Right cardiac atrium (tissue), 5 donors: ENCODE results near the gene C1GALT1. TPM values are rescaled to one million over a fixed set of nuclear protein-coding genes. Genes with fewer than 3 reads are reported as not detected.

Experiments used
- ATAC-seq, 2 donors: fragments of 200-7000 bp; cut with Tn5 transposase; one replicate each; pipeline versions ENCODE4 v1.8.0 to v1.9.1; 2020; ENCODE audit warnings: moderate library complexity in 2 of 2, mild to moderate bottlenecking in 1 of 2
- DNase-seq, 3 donors: peaks; one replicate each; pipeline ENCODE4 v3.0.0-alpha.2; 2020
- H3K27ac ChIP-seq: one replicate; pipeline ENCODE4 v1.5.1; 2013; ENCODE audit warnings: mild to moderate bottlenecking, low read length, control low read depth, moderate library complexity
- H3K27me3 ChIP-seq: one replicate; pipeline ENCODE4 v1.6.1; 2013; ENCODE audit not compliant: control insufficient read depth, insufficient read depth
- H3K4me1 ChIP-seq: one replicate; pipeline ENCODE4 v1.6.1; 2013; ENCODE audit warnings: low read length; ENCODE audit not compliant: control insufficient read depth, insufficient read depth
- H3K4me3 ChIP-seq: one replicate; pipeline ENCODE4 v1.5.1; 2013; ENCODE audit warnings: low read length, control low read depth
- H3K9me3 ChIP-seq: one replicate; pipeline ENCODE4 v1.6.1; 2013; ENCODE audit warnings: low read length; ENCODE audit not compliant: control insufficient read depth
- WGBS: extraction: QIAGEN DNeasy Blood & Tissue Kit; methylation state at CpG from one replicate; pipeline ENCODE4 v1.1.7; 2013; 5-methylcytosine and 5-hydroxymethylcytosine counted together
- intact Hi-C, 4 donors: fragments of 100-400 bp; cut with DNase I; formaldehyde crosslinking; loops; one replicate each; pipeline versions ENCODE4 v1.11.0 to v1.14.0; 2022 to 2023
- polyA plus RNA-seq: library from polyadenylated mRNA; stranded (reverse); fragments of 200-250 nt; gene quantifications from one replicate; pipeline ENCODE4 v1.2.3, GENCODE V29; 2013
- total RNA-seq, 4 donors: library from RNA; stranded (reverse); fragmentation: NEBNext Ultra II Directional; extraction: Animal tissue kit (Norgen Biotek cat#: 25700); gene quantifications; one replicate each; pipeline ENCODE4 v1.2.1, GENCODE V29; 2021
- donor health status: healthy with polysubstance abuse.
- donor health status: DM: no; HTN: yes; CAD: no.
- donor health status: DM: no; HTN: no; CAD: no.
- donor health status: DM: no; HTN: yes; CAD: no; lungs with severe emphysema.
- donor health status: DM: yes; HTN: yes; CAD: no.

C1GALT1 gene
- total and polyA plus RNA-seq, 5 donors = 5.2 to 23.3 (median 19.4) TPM

- no peak for ATAC-seq
- no peak overlapping the region for H3K4me3 ChIP-seq
- H3K9me3 ChIP-seq = no peaks in the 10 kb centered on the region
- no peaks in the 10 kb centered on the region for H3K4me1 ChIP-seq
- H3K27ac ChIP-seq = no peak overlapping the region
- DNase-seq = no peak
- no peaks in the 10 kb centered on the region for H3K27me3 ChIP-seq
- intact Hi-C loops = no loop called here
- WGBS = 81% methylated on average over 1 of the region's 1 CpG
Measured at GRCh38 chr7:7169296-7169695, 13.0 kb upstream of the C1GALT1 start.

- DNase-seq = no peak
- WGBS = 84% methylated on average over 6 of the region's 6 CpGs
- Histone ChIP-seq H3K9me3 (no peaks in the 10 kb centered on the region), H3K27ac (no peak overlapping the region), H3K4me1 (no peaks in the 10 kb centered on the region), H3K4me3 (no peak overlapping the region), H3K27me3 (no peaks in the 10 kb centered on the region)
- no peak for ATAC-seq
- intact Hi-C loops = no loop called here
Measured at GRCh38 chr7:7173956-7174632, 8.2 kb upstream of the C1GALT1 start.

GRCh38 chr7:7175075-7175695 lies 7.2 kb upstream of the C1GALT1 start:
- Histone ChIP-seq H3K4me3 (no peak overlapping the region), H3K27ac (no peak overlapping the region), H3K9me3 (no peaks in the 10 kb centered on the region), H3K4me1 (no peaks in the 10 kb centered on the region), H3K27me3 (no peaks in the 10 kb centered on the region)
- ATAC-seq (no peak), DNase-seq (no peak)
- intact Hi-C loops = no loop called here
- 55% methylated on average over 2 of the region's 2 CpGs for WGBS

GRCh38 chr7:7176406-7177043 lies 5.8 kb upstream of the C1GALT1 start:
- 23% methylated on average over 4 of the region's 4 CpGs for WGBS
- Histone ChIP-seq H3K4me1 (peaks cover 3% of the 10 kb centered on the region), H3K4me3 (no peak overlapping the region), H3K27ac (no peak overlapping the region), H3K9me3 (no peaks in the 10 kb centered on the region), H3K27me3 (no peaks in the 10 kb centered on the region)
- DNase-seq = no peak
- peak; percentile 74 to 77 for ATAC-seq
- intact Hi-C loops = no loop called here

- no peak overlapping the region for H3K4me3 ChIP-seq
- no peak for DNase-seq
- WGBS = 89% methylated on average over 1 of the region's 1 CpG
- H3K27me3 ChIP-seq = no peaks in the 10 kb centered on the region
- H3K27ac ChIP-seq = no peak overlapping the region
- intact Hi-C loops = no loop called here
- peaks cover 3% of the 10 kb centered on the region for H3K4me1 ChIP-seq
- no peaks in the 10 kb centered on the region for H3K9me3 ChIP-seq
- ATAC-seq = no peak
Measured at GRCh38 chr7:7177044-7177517, 5.3 kb upstream of the C1GALT1 start.

GRCh38 chr7:7178081-7178480 lies 4.3 kb upstream of the C1GALT1 start:
- 95% methylated on average over 2 of the region's 2 CpGs for WGBS
- Histone ChIP-seq H3K27ac (no peak overlapping the region), H3K4me1 (peaks cover 3% of the 10 kb centered on the region), H3K4me3 (no peak overlapping the region), H3K27me3 (no peaks in the 10 kb centered on the region), H3K9me3 (no peaks in the 10 kb centered on the region)
- intact Hi-C loops = no loop called here
- ATAC-seq = no peak
- DNase-seq = no peak

- Histone ChIP-seq H3K9me3 (no peaks in the 10 kb centered on the region), H3K27me3 (no peaks in the 10 kb centered on the region), H3K27ac (no peak overlapping the region), H3K4me1 (peaks cover 3% of the 10 kb centered on the region), H3K4me3 (no peak overlapping the region)
- intact Hi-C loops = no loop called here
- DNase-seq = no peak
- WGBS = 95% methylated on average over 1 of the region's 1 CpG
- no peak for ATAC-seq
Measured at GRCh38 chr7:7178906-7179305, 3.4 kb upstream of the C1GALT1 start.

- no peak overlapping the region for H3K27ac ChIP-seq
- no peaks in the 10 kb centered on the region for H3K9me3 ChIP-seq
- no peak for DNase-seq
- no peaks in the 10 kb centered on the region for H3K27me3 ChIP-seq
- peak overlapping the region; percentile 71 for H3K4me3 ChIP-seq
- intact Hi-C loops = no loop called here
- 89% methylated on average over 8 of the region's 8 CpGs for WGBS
- ATAC-seq = no peak
- peaks cover 3% of the 10 kb centered on the region for H3K4me1 ChIP-seq
Measured at GRCh38 chr7:7180725-7181449, 1.5 kb upstream of the C1GALT1 start.

- WGBS = 1% methylated on average over 12 of the region's 12 CpGs
- no peaks in the 10 kb centered on the region for H3K27me3 ChIP-seq
- no peaks in the 10 kb centered on the region for H3K9me3 ChIP-seq
- intact Hi-C loops = no loop called here
- peak overlapping the region; percentile 93 for H3K27ac ChIP-seq
- H3K4me3 ChIP-seq = peak overlapping the region; percentile 71
- H3K4me1 ChIP-seq = peaks cover 3% of the 10 kb centered on the region
- peak in 2 of 3 donors; percentile 16 to 58 for DNase-seq
- ATAC-seq = peak; percentile 32 to 35
Measured at GRCh38 chr7:7181519-7182155, 707 bp upstream of the C1GALT1 start.

- intact Hi-C loops = no loop called here
- peaks cover 3% of the 10 kb centered on the region for H3K4me1 ChIP-seq
- H3K27me3 ChIP-seq = no peaks in the 10 kb centered on the region
- WGBS = under 1% methylated on average over 44 of the region's 44 CpGs
- H3K27ac ChIP-seq = peak overlapping the region; percentile 93
- ATAC-seq = peak; percentile 61 to 74
- no peaks in the 10 kb centered on the region for H3K9me3 ChIP-seq
- peak; percentile 49 to 78 (median 77) for DNase-seq
- H3K4me3 ChIP-seq = peak overlapping the region; percentile 88
Measured at GRCh38 chr7:7183061-7183837, 905 bp downstream of the C1GALT1 start.
